VCaP (cell line): ENCODE results near the gene TICAM1.
"Not testable (repeated sequence)": the region's sequence is repeated elsewhere in the genome, so short reads cannot be mapped to it uniquely, and the experiment has no call there.

ENCODE experiments used
- H3K27ac ChIP-seq: fragments of 450-650 bp; 2 replicates; pipeline ENCODE4 v1.5.1; 2017
- TF ChIP-seq, protein P1 (sequence below): fragments of 450-650 bp; conservative IDR thresholded peaks from 2 replicates; pipeline ENCODE4 v1.5.1; 2017; ENCODE audit warnings: mild to moderate bottlenecking, moderate library complexity

Gene TICAM1

DNA sequence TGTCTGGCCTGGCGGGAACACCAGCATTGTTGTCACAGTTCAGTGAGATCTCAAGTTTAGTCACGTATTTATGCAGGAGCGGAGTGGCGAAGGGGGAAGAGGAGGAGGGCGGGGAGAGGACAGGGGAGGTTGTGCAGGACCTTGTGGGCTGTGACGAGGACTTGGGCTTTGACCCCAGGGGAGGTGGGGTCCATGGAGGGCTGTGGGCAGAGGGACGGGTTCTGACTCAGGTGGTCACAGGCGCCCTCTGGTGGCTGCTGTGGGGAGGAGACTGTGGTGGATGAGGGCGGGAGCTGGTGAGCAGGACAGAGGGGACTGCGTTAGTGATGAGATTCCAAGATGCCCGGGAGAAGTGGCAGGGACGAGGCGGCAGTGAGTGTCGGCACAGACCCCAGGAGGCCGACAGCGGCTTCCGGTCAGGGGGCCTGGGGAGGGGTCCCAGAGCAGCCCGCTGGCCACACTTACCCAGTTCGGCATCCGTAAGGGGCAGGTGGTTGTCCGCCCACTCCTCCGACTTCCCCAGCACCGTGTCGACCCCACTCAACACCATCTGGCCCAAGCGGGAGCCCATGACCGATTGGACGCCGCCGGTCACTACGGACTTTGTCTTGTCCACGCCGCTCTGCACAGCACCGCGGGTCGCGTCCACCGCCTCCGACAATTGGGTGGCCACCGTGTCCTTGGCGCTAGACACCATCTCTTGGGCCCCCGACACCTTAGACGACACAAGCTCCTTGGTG lies 20.2 kb upstream of the TICAM1 start:
- TF ChIP-seq, protein P1, sequence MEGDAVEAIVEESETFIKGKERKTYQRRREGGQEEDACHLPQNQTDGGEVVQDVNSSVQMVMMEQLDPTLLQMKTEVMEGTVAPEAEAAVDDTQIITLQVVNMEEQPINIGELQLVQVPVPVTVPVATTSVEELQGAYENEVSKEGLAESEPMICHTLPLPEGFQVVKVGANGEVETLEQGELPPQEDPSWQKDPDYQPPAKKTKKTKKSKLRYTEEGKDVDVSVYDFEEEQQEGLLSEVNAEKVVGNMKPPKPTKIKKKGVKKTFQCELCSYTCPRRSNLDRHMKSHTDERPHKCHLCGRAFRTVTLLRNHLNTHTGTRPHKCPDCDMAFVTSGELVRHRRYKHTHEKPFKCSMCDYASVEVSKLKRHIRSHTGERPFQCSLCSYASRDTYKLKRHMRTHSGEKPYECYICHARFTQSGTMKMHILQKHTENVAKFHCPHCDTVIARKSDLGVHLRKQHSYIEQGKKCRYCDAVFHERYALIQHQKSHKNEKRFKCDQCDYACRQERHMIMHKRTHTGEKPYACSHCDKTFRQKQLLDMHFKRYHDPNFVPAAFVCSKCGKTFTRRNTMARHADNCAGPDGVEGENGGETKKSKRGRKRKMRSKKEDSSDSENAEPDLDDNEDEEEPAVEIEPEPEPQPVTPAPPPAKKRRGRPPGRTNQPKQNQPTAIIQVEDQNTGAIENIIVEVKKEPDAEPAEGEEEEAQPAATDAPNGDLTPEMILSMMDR, result peak; percentile 81
- no peak overlapping the region for H3K27ac ChIP-seq

DNA sequence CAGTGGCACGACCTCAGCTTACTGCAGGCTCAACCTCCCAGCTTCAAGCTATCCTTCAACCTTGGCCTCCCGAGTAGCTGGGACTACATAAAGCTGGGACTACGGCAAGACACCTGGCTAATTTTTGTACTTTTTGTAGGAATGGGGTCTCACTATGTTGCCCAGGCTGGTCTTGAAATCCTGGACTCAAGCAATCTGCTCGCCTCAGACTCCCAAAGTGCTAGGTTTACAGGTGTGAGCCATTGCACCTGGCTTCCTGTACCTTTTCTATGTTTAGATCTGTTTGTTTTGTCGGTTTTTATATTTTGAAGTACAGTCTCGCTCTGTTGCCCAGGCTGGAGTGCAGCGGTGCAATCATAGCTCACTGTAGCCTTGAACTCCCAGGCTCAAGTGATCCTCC lies 17.5 kb upstream of the TICAM1 start:
- H3K27ac ChIP-seq, result no peak overlapping the region
- TF ChIP-seq, protein P1, result no peak

GRCh38 chr19:4847190-4847973 lies 15.9 kb upstream of the TICAM1 start:
- TF ChIP-seq, protein P1, result no peak
- no peak overlapping the region for H3K27ac ChIP-seq

DNA sequence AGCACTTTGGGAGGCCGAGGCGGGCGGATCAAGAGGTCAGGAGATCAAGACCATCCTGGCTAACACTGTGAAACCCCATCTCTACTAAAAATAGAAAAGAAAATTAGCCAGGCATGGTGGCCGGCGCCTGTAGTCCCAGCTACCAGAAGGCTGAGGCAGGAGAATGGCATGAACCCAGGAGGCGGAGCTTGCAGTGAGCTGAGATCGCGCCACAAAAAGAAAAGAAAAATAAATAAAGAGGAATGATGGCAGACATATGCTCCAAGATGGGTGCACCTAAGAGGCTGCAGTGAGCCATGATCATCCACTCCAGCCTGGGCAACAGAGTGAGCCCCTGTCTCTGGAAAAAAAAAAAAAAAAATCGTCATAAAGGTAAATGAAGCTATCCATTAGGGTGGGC lies 14.5 kb upstream of the TICAM1 start:
- H3K27ac ChIP-seq, result not testable (repeated sequence)

GRCh38 chr19:4844348-4845179 lies 13.1 kb upstream of the TICAM1 start:
- H3K27ac ChIP-seq, result no peak overlapping the region
- TF ChIP-seq, protein P1, result no peak

GRCh38 chr19:4843647-4843965 lies 12.1 kb upstream of the TICAM1 start:
- H3K27ac ChIP-seq, result no peak overlapping the region
- TF ChIP-seq, protein P1, result no peak

DNA sequence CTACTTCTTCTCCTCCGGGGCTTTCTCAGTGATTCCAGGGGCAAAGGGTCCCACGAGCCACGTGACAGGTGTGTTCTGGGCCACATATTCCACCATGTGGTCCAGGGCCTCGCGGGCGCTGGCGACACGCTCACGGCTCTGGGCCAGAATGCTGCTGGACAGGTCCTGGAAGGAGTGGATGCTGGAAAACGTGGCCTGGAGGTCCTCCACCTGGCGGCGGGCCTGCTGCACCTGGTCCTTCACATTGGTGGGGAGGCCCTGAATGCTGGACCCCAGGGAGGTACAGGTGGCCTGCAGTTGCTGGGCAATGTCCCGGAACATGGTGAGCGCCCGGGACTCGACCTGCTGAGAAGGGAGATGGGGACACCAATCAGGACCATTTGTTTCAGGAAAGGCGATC lies 7.7 kb upstream of the TICAM1 start:
- no peak overlapping the region for H3K27ac ChIP-seq
- TF ChIP-seq, protein P1, result no peak
